GM21717 (cell line): ENCODE results near the gene NUDC.

Source experiments
- ATAC-seq: cut with Tn5 transposase; IDR thresholded peaks from one replicate; pipeline ENCODE4 v1.9.1; 2021; ENCODE audit warnings: mild to moderate bottlenecking, moderate library complexity; ENCODE audit not compliant: unreplicated experiment

The NUDC gene

GRCh38 chr1:26950602-26951001 lies 29.1 kb downstream of the NUDC start:
- no peak for ATAC-seq

- ATAC-seq, result no peak
Observed at GRCh38 chr1:26951216-26951615, 29.7 kb downstream of the NUDC start.

- ATAC-seq, result no peak
Observed at GRCh38 chr1:26951821-26952497, 30.4 kb downstream of the NUDC start.

DNA sequence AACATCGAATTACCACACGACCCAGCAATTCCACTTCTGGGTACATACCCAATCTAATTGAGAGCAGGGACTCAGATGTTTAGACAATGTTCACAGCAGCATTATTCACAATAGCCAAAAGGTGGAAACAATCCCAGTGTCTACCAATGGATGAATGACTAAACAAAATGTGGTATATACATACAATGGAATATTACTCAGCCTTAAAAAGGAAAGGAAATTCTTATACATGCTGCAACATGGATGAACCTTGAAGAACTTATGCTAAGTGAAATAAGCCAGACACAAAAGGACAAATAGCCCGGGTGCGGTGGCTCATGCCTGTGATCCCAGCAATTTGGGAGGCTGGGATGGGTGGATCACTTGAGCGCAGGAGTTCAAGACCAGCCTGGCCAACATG lies 31.8 kb downstream of the NUDC start:
- no peak for ATAC-seq

GRCh38 chr1:26956321-26956720 lies 34.8 kb downstream of the NUDC start:
- ATAC-seq, result no peak

- ATAC-seq, result no peak
Observed at GRCh38 chr1:26957306-26957705, 35.8 kb downstream of the NUDC start.

- ATAC-seq, result no peak
Observed at GRCh38 chr1:26959270-26959669, 37.7 kb downstream of the NUDC start.

DNA sequence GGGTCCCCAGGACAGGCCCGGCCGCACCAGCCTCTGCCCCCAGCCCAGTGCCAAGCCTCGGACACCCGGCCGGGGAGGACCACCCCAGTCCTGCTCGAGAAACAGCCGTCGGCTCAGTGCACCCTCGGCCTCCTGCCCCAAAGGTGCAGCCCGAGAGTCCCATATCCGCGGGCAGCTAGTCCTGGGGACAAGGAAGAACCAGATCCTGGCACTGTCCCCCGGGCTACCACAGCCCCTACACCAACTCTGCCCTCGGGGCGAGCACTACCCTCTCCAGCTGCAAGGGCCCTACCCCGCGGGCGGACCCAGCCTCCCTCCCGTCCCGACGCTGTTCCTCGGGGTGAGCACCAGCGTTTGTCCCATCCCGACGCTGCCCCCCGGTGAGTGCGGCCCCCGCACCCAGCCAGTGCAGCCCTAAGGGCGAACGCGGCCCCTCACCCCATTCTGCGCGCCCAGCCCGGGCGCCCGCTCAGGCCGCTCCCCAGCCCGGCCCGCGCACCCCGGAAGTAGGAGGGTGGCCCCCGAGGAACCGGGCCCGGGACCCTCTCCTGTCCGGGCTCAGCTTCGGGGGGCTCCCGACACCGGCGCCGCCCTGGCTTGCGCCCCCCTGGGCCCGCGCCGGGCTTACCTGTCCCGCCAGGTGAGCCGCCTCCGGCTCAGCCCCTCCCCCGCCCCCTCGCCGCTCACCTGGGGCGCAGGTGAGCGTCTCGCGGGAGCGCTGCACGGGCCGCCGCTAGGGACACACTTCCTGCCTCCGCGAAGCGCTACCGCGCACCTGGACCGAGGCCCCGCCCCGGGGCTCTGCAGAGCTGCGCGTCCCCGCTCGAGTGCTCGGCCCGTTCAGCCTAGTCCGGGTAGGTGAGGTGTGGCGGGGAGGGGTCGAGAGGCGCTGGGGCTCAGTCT lies 38.4 kb downstream of the NUDC start, which contains the start of gene KDF1:
Gene KDF1, minus strand, starts transcription at position 747 of the 903 bp plus-strand sequence. CDS start 8,088 bp downstream, outside the sequence.
- no peak for ATAC-seq

- ATAC-seq, result no peak
Observed at GRCh38 chr1:26960625-26960966, 39.1 kb downstream of the NUDC start.

- ATAC-seq, result no peak
Observed at GRCh38 chr1:26961826-26962225, 40.3 kb downstream of the NUDC start.

GRCh38 chr1:26965213-26965612 lies 43.7 kb downstream of the NUDC start:
- ATAC-seq, result no peak

- no peak for ATAC-seq
Observed at GRCh38 chr1:26965628-26966027, 44.1 kb downstream of the NUDC start.

DNA sequence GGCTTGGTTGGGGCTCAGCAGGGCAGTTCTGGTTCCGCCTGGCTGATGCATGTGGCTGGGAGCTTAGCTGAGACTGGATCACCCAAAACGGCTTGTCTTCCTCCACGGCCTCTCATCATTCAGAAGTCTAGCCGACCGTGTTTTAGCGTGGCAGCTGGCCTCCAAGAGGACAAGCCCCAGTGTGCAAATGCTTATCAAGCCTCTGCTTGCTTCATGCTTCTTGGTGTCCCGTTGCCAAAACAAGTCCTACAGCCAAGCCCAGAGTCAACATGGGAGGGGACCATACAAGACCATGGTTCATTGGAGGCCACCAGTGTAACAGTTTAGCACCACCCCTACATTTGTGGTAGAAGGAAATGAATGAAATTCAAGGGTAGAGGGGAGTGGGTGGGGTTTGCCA lies 49.3 kb downstream of the NUDC start:
- no peak for ATAC-seq

- no peak for ATAC-seq
Observed at GRCh38 chr1:26971590-26971989, 50.0 kb downstream of the NUDC start.

GRCh38 chr1:26972390-26972789 lies 50.8 kb downstream of the NUDC start:
- no peak for ATAC-seq

DNA sequence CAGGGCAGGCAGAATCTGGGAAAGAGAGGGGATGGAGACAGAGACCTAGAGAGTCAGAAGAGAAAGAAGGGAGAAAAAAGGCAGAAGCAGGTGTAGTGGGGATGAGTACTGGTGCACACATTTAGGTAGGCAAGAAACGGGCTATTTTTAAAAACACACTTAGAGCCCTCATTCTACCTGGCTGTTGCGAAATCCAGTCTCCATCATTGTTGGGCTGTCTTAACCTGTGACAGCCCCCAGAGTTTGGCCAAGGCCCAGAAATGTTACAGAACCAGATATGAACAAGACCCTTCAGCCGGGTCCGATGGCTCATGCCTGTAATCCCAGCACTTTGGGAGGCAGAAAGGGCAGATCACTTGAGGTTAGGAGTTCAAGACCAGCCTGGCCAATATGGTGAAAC lies 51.3 kb downstream of the NUDC start:
- no peak for ATAC-seq

- ATAC-seq, result no peak
Observed at GRCh38 chr1:26976621-26977510, 55.3 kb downstream of the NUDC start.

GRCh38 chr1:26978901-26979300 lies 57.4 kb downstream of the NUDC start:
- no peak for ATAC-seq

GRCh38 chr1:26981146-26981846 lies 59.8 kb downstream of the NUDC start:
- no peak for ATAC-seq

- ATAC-seq, result no peak
Observed at GRCh38 chr1:26983863-26984262, 62.3 kb downstream of the NUDC start.

- no peak for ATAC-seq
Observed at GRCh38 chr1:26984291-26984690, 62.7 kb downstream of the NUDC start.
